Measurements from ENCODE around the gene THEMIS2. TPM values are rescaled to one million over a fixed set of nuclear protein-coding genes. Genes with fewer than 3 reads are reported as not detected.
A peak's percentile ranks its signal among the peaks of the same experiment; 100 is the strongest.

THEMIS2 gene
- total RNA-seq, 6 experiments from 2014 or later, result 3.3 to 14.3 (median 7.6) TPM

DNA sequence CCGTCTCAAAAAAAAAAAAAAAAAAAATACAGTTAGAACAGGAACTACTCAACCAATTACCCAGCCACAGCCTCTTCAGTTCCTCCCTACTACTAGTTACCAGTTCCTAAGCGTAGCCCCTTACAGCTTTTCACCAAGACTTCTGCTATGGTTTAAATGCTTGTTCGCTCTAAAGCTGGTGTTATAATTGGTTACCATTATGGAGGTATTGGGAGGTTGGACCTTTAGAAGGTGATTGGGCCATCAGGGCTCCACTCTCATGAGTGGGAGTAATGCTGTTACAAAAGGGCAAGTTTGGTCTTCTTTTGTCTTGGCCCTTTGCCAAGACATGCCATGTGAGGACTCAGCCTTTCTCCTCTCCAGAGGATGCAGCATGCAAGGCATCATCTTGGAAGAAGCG, 59.4 kb downstream of the THEMIS2 start:
- TF ChIP-seq, protein P1, sequence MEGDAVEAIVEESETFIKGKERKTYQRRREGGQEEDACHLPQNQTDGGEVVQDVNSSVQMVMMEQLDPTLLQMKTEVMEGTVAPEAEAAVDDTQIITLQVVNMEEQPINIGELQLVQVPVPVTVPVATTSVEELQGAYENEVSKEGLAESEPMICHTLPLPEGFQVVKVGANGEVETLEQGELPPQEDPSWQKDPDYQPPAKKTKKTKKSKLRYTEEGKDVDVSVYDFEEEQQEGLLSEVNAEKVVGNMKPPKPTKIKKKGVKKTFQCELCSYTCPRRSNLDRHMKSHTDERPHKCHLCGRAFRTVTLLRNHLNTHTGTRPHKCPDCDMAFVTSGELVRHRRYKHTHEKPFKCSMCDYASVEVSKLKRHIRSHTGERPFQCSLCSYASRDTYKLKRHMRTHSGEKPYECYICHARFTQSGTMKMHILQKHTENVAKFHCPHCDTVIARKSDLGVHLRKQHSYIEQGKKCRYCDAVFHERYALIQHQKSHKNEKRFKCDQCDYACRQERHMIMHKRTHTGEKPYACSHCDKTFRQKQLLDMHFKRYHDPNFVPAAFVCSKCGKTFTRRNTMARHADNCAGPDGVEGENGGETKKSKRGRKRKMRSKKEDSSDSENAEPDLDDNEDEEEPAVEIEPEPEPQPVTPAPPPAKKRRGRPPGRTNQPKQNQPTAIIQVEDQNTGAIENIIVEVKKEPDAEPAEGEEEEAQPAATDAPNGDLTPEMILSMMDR (IDR thresholded peaks at IDR 0.05), result no peak
- TF ChIP-seq POLR2A (IDR thresholded peaks at IDR 0.05), result no peak
- no peak overlapping the region for H3K27ac ChIP-seq
- H3K27me3 ChIP-seq, result no peaks in the 10 kb centered on the region
- H3K36me3 ChIP-seq, result no peaks in the 10 kb centered on the region
- peaks cover 0 to 9% (median 0%) of the 10 kb centered on the region in 4 donors for H3K4me1 ChIP-seq
- intact Hi-C loops (cut with DNase I), result no loop called here
- ATAC-seq (peak in 1 of 4 donors; percentile 28), DNase-seq (no peak)
- H3K4me3 ChIP-seq, result no peak overlapping the region
- 71% methylated on average over 3 of the region's 4 CpGs for WGBS (ENCODE audit: insufficient coverage, low coverage, low lambda C conversion rate, missing lambda C conversion rate)
- H3K9me3 ChIP-seq, result no peaks in the 10 kb centered on the region

GRCh38 chr1:27934818-27935549, 62.6 kb downstream of the THEMIS2 start, which contains the start of gene SMPDL3B:
SMPDL3B (plus strand) TSS chr1:27935000; CDS start chr1:27935184, 184 bp downstream.
- no peak for TF ChIP-seq POLR2A (IDR thresholded peaks at IDR 0.05)
- TF ChIP-seq, protein P1 (IDR thresholded peaks at IDR 0.05), result no peak
- intact Hi-C loops (cut with DNase I), result no loop called here
- Histone ChIP-seq H3K27me3 (no peaks in the 10 kb centered on the region), H3K4me1 (peaks cover 0 to 9% (median 0%) of the 10 kb centered on the region in 4 donors), H3K27ac (no peak within 1 kb of the TSS), H3K9me3 (no peaks in the 10 kb centered on the region), H3K4me3 (peak within 1 kb of the TSS in 2 of 3 donors; percentile 9 to 16), H3K36me3 (no peaks in the 10 kb centered on the region)
- ATAC-seq, result peak; percentile 66 to 76 (median 69)
- 8% methylated on average over 14 of the region's 16 CpGs for WGBS (ENCODE audit: insufficient coverage, low coverage, low lambda C conversion rate, missing lambda C conversion rate)
- DNase-seq, result no peak

DNA sequence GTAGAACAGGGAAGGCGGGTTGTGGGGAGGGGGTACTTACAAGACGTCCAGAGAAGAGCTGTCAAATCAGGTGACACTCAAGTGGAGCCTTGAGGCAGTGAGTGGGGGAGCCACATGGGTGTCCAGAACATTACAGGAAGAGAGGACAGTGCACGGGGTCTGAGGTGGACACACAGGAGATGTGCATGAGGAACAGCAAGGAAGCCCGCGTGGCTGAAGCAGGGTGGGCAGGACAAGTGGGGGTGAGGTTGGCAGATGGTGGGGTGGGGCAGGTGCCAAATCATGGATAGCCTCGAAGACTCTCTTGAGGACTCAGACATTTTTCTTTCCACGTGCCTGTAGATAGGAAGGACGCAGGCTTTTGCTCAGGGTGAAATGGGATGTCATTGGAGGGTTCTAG, 63.4 kb downstream of the THEMIS2 start:
- TF ChIP-seq POLR2A (IDR thresholded peaks at IDR 0.05), result no peak
- TF ChIP-seq, protein P1 (IDR thresholded peaks at IDR 0.05), result no peak
- no peak overlapping the region for H3K4me3 ChIP-seq
- H3K36me3 ChIP-seq, result no peaks in the 10 kb centered on the region
- H3K4me1 ChIP-seq, result peaks cover 0 to 9% (median 0%) of the 10 kb centered on the region in 4 donors
- no peaks in the 10 kb centered on the region for H3K27me3 ChIP-seq
- DNase-seq (no peak), ATAC-seq (no peak)
- intact Hi-C loops (cut with DNase I), result no loop called here
- no peaks in the 10 kb centered on the region for H3K9me3 ChIP-seq
- WGBS (ENCODE audit: insufficient coverage, low coverage, low lambda C conversion rate, missing lambda C conversion rate), result 59% methylated on average over 6 of the region's 8 CpGs
- H3K27ac ChIP-seq, result no peak overlapping the region

Small RNAs within 50 kb of the gene (small RNA-seq; reads per million reads assigned to genes)
- gene RNU6-1245P (0 reads per million in 2 experiments), gene SCARNA1 (48.1 to 61.8 reads per million in 2 experiments)

Other genes with a start within 250 kb of the THEMIS2 start
- gene FGR, start 237.4 kb upstream of the THEMIS2 start, total RNA-seq, result 1 to 10 TPM; 2.5 to 10.0 (median 6.3) TPM
- gene IFI6, start 200.4 kb upstream of the THEMIS2 start, total RNA-seq, result 10 to 100 TPM in 5 of 6 experiments, 1 to 10 TPM in 1; 9.5 to 45.7 (median 33.2) TPM
- gene FAM76A, start 146.6 kb upstream of the THEMIS2 start, total RNA-seq, result 1 to 10 TPM; 3.5 to 7.4 (median 4.9) TPM
- gene STX12, start 99.3 kb upstream of the THEMIS2 start, total RNA-seq, result 10 to 100 TPM; 15.2 to 32.7 (median 19.5) TPM
- gene PPP1R8, start 41.8 kb upstream of the THEMIS2 start, total RNA-seq, result 10 to 100 TPM; 12.4 to 18.6 (median 13.0) TPM
- 10 to 100 TPM in 5 of 6 experiments, 1 to 10 TPM in 1; 10.0 to 17.6 (median 11.8) TPM for gene RPA2, start 42.0 kb downstream of the THEMIS2 start, total RNA-seq
- 1 to 10 TPM in 1 of 6 experiments, under 1 TPM in 3, not detected in 2; 0.14 to 1.1 (median 0.49) TPM for gene SMPDL3B, start 62.5 kb downstream of the THEMIS2 start, total RNA-seq
- gene XKR8, start 87.4 kb downstream of the THEMIS2 start, total RNA-seq, result 1 to 10 TPM; 5.5 to 8.7 (median 7.1) TPM
- 10 to 100 TPM in 1 of 6 experiments, 1 to 10 TPM in 5; 6.6 to 10.2 (median 7.3) TPM for gene EYA3, start 216.1 kb downstream of the THEMIS2 start, total RNA-seq

Measured in right lobe of liver (tissue), 6 donors.